Hepatocyte (in vitro differentiated cells): ENCODE data around the gene TTLL5. TPM values are rescaled to one million over a fixed set of nuclear protein-coding genes. Genes with fewer than 3 reads are reported as not detected.

Experiments used
- DNase-seq: peaks from one replicate; pipeline ENCODE4 v3.0.0-alpha.2; 2016; ENCODE audit warnings: low spot score
- H2AFZ ChIP-seq: fragments of 200-600 bp; sonication (generic); 2 replicates; pipeline ENCODE4 v1.6.0; 2016; ENCODE audit warnings: antibody characterized with exemption, mild to moderate bottlenecking
- H3K27ac ChIP-seq: fragments of 200-600 bp; sonication (generic); 2 replicates; pipeline ENCODE4 v1.5.1; 2016; ENCODE audit warnings: mild to moderate bottlenecking
- H3K27me3 ChIP-seq: fragments of 200-600 bp; sonication (generic); 2 replicates; pipeline ENCODE4 v1.6.1; 2016
- H3K36me3 ChIP-seq: fragments of 200-600 bp; sonication (generic); replicated peaks from 2 replicates; pipeline ENCODE4 v1.5.1; 2016; ENCODE audit warnings: low read depth; ENCODE audit not compliant: insufficient read depth
- H3K4me1 ChIP-seq: fragments of 200-600 bp; sonication (generic); 2 replicates; pipeline ENCODE4 v1.5.1; 2016; ENCODE audit warnings: mild to moderate bottlenecking, moderate library complexity; ENCODE audit not compliant: insufficient read depth
- H3K4me2 ChIP-seq: fragments of 200-600 bp; sonication (generic); 2 replicates; pipeline ENCODE4 v1.6.0; 2016
- H3K4me3 ChIP-seq: fragments of 200-600 bp; sonication (generic); 2 replicates; pipeline ENCODE4 v1.5.1; 2016; ENCODE audit warnings: mild to moderate bottlenecking
- H3K79me2 ChIP-seq: fragments of 200-600 bp; sonication (generic); 2 replicates; pipeline ENCODE4 v1.6.0; 2017; ENCODE audit warnings: mild to moderate bottlenecking
- H3K9me2 ChIP-seq: fragments of 200-600 bp; sonication (generic); replicated peaks from 2 replicates; pipeline ENCODE4 v1.6.0; 2017; ENCODE audit warnings: mild to moderate bottlenecking; ENCODE audit not compliant: insufficient read depth
- H3K9me3 ChIP-seq: fragments of 200-600 bp; sonication (generic); 2 replicates; pipeline ENCODE4 v1.5.1; 2016; ENCODE audit warnings: low read depth, mild to moderate bottlenecking
- H4K20me1 ChIP-seq: fragments of 200-600 bp; sonication (generic); 2 replicates; pipeline ENCODE4 v1.6.0; 2016; ENCODE audit warnings: mild to moderate bottlenecking; ENCODE audit not compliant: insufficient read depth, poor library complexity, severe bottlenecking
- EZH2 ChIP-seq: fragments of 200-600 bp; sonication (generic); IDR thresholded peaks from 2 replicates; pipeline ENCODE4 v1.6.1; 2016; ENCODE audit warnings: antibody characterized with exemption, mild to moderate bottlenecking, borderline replicate concordance
- EZH2phosphoT487 ChIP-seq: fragments of 200-600 bp; sonication (generic); IDR thresholded peaks from one replicate; pipeline ENCODE4 v1.6.1; 2018; ENCODE audit warnings: antibody characterized with exemption, mild to moderate bottlenecking, low read depth, moderate library complexity; ENCODE audit not compliant: unreplicated experiment, severe bottlenecking
- WGBS: methylation state at CpG from one replicate; pipeline ENCODE4 v1.1.6; 2016; ENCODE audit warnings: low lambda C conversion rate; ENCODE audit errors: missing lambda C conversion rate; 5-methylcytosine and 5-hydroxymethylcytosine counted together
- polyA plus RNA-seq: library from polyadenylated mRNA; unstranded; fragments of >200 nt; fragmentation: Nextera tagmentation; extraction: Ambion mirVana; gene quantifications from 2 replicates; pipeline ENCODE4 v1.2.1, GENCODE V29; 2016
- total RNA-seq: library from RNA; depleted of rRNA; stranded (reverse); fragments of >200 nt; gene quantifications from 2 replicates; pipeline ENCODE4 v1.2.3, GENCODE V29; 2014
- TF ChIP-seq, protein P1 (sequence below): fragments of 200-600 bp; sonication (generic); IDR thresholded peaks from 2 replicates; pipeline ENCODE4 v1.5.1; 2016; ENCODE audit warnings: antibody characterized with exemption, mild to moderate bottlenecking; ENCODE audit not compliant: poor library complexity

Gene TTLL5
- total and polyA plus RNA-seq, 2 experiments from 2014 or later: 8.9 to 11.1 TPM

DNA sequence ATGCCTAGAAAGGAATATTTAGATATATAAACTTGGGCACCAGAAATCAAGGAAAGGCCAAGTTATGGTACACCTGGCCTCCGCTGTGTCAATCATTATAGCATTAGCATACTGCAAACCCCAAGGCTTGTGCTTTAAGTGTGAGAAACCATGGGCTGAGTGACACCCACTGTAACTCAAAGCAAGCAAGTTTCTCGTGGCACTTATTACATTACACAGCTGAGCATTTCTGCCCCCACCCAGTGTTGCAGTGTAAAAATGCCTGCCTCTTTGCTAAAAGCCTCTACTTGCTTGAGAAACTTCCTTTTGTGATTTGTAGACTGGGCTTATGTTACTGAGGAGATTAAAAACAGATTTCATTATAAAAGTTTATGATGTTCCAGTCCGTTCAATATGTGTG lies 198.7 kb downstream of the TTLL5 start:
- WGBS: 63% methylated on average over 3 of the region's 3 CpGs
- Histone ChIP-seq H3K79me2 (no peaks in the 10 kb centered on the region), H4K20me1 (no peaks in the 10 kb centered on the region), H3K4me1 (peaks cover 10% of the 10 kb centered on the region), H3K27ac (peak overlapping the region; percentile 41), H3K9me2 (no peaks in the 10 kb centered on the region), H3K36me3 (no peaks in the 10 kb centered on the region), H3K27me3 (no peaks in the 10 kb centered on the region), H2AFZ (no peak overlapping the region), H3K4me2 (peak overlapping the region; percentile 16), H3K4me3 (no peak overlapping the region), H3K9me3 (no peaks in the 10 kb centered on the region)
- DNase-seq: no peak
- TF ChIP-seq, protein P1, sequence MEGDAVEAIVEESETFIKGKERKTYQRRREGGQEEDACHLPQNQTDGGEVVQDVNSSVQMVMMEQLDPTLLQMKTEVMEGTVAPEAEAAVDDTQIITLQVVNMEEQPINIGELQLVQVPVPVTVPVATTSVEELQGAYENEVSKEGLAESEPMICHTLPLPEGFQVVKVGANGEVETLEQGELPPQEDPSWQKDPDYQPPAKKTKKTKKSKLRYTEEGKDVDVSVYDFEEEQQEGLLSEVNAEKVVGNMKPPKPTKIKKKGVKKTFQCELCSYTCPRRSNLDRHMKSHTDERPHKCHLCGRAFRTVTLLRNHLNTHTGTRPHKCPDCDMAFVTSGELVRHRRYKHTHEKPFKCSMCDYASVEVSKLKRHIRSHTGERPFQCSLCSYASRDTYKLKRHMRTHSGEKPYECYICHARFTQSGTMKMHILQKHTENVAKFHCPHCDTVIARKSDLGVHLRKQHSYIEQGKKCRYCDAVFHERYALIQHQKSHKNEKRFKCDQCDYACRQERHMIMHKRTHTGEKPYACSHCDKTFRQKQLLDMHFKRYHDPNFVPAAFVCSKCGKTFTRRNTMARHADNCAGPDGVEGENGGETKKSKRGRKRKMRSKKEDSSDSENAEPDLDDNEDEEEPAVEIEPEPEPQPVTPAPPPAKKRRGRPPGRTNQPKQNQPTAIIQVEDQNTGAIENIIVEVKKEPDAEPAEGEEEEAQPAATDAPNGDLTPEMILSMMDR: no peak
- TF ChIP-seq EZH2 (no peak), EZH2phosphoT487 (no peak)

DNA sequence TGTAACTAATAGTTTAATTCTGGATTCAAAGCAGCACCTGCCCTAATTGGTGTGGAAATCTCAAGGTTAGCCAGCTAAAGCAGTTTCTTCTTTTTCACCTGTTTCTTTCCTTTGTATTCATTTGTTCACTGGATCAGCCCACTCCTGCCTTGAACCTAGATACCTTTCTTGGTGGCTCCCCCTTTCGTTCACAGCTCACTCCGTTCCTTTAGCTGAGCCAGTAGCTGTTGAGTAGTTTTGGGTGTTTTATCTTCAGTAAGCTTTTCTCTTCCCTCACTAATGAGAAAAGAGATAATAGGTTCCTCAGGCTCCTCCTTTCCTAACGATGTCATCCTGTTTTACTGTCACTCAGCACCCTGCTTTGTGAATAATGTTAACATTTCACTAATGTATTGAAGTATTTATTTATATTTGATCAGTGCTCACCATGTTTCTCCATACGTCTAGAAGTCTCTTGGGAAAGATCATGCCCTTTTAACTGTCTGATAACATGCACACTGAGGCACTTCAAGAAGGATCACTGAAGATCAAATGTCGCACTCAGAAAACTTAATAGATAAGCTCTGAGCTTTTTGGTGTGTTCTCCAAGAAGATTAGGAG lies 199.6 kb downstream of the TTLL5 start:
- TF ChIP-seq, protein P1: peak; percentile 18
- TF ChIP-seq EZH2: no peak
- no peaks in the 10 kb centered on the region for H3K9me3 ChIP-seq
- H3K4me3 ChIP-seq: no peak overlapping the region
- no peaks in the 10 kb centered on the region for H3K36me3 ChIP-seq
- H2AFZ ChIP-seq: no peak overlapping the region
- H3K79me2 ChIP-seq: no peaks in the 10 kb centered on the region
- peak overlapping the region; percentile 41 for H3K27ac ChIP-seq
- H4K20me1 ChIP-seq: no peaks in the 10 kb centered on the region
- no peaks in the 10 kb centered on the region for H3K27me3 ChIP-seq
- peak overlapping the region; percentile 16 for H3K4me2 ChIP-seq
- DNase-seq: no peak
- H3K9me2 ChIP-seq: no peaks in the 10 kb centered on the region
- WGBS: 31% methylated on average over 5 of the region's 5 CpGs
- H3K4me1 ChIP-seq: peaks cover 10% of the 10 kb centered on the region

DNA sequence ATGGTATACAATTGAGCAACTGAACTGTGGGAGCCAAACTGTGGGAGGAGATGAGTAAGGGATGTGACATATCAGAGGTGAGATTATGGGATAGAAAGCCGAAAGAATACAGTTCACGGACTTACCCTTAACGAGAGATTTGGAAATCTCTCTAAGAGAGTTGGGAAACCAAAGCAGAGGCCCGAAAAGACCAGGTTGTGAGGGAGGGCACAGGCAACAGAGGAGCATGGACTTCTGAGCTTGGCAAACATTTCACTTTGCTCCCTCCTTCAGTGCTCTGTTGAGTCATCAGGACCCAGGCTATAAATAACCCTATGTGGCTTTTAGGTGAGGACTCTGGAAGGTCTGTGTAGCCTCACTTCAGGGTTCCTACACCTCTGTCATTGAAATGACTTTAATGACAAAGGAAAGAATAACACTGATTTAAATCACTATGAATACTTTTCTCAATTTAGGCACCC lies 200.1 kb downstream of the TTLL5 start:
- H4K20me1 ChIP-seq: no peaks in the 10 kb centered on the region
- DNase-seq: peak; percentile 48
- no peaks in the 10 kb centered on the region for H3K27me3 ChIP-seq
- H3K4me1 ChIP-seq: peaks cover 12% of the 10 kb centered on the region
- H3K4me2 ChIP-seq: peak overlapping the region; percentile 16
- no peak overlapping the region for H2AFZ ChIP-seq
- H3K9me3 ChIP-seq: no peaks in the 10 kb centered on the region
- no peaks in the 10 kb centered on the region for H3K79me2 ChIP-seq
- peak overlapping the region; percentile 41 for H3K27ac ChIP-seq
- TF ChIP-seq EZH2 (no peak), EZH2phosphoT487 (no peak)
- TF ChIP-seq, protein P1: no peak
- no peaks in the 10 kb centered on the region for H3K9me2 ChIP-seq
- WGBS: 36% methylated on average over 4 of the region's 4 CpGs
- H3K4me3 ChIP-seq: no peak overlapping the region
- H3K36me3 ChIP-seq: no peaks in the 10 kb centered on the region
